ENCODE measurements around the gene CAPNS1. TPM values are rescaled to one million over a fixed set of nuclear protein-coding genes. Genes with fewer than 3 reads are reported as not detected.

The CAPNS1 gene
- total RNA-seq, 3 donors from 2014 or later (not counting 1 experiment from before 2014, with no cell fraction given): 569 to 637 (median 578) TPM

DNA sequence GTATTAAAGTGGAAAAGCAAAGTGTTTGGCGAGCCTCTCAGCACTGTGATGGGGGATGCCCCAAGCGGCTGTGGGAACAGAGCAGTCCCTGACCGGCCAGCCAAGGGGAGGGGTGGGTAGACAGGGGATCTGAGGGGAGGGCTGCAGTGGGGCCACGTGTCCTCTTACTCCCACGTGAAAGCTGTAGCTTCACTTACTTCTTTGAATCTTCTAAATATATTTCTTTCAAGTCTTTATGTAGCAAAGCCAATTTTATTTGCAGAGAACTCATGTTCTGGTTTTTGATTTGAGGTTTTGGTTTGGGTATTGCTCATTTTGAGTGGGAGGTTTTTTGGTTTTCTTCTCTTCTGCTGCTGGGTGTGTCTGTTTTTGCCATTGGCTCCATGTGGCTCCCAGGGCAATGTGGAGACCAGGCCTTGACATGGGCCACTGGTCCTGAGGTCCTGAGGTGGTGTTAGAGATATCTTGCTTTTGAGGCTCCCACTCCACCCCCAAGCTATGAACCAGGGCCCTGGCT lies 46.7 kb upstream of the CAPNS1 start:
- no peaks in the 10 kb centered on the region for H3K36me3 Mint-ChIP-seq
- Histone ChIP-seq H3K4me1 (ENCODE audit: control insufficient read depth, insufficient read depth, low read length) (no peaks in the 10 kb centered on the region), H3K27ac (ENCODE audit: low read length) (no peak overlapping the region), H3K27me3 (ENCODE audit: control insufficient read depth, insufficient read depth, low read length) (no peaks in the 10 kb centered on the region), H3K36me3 (ENCODE audit: control insufficient read depth, insufficient read depth, low read length) (no peaks in the 10 kb centered on the region), H3K4me3 (ENCODE audit: low read length) (no peak overlapping the region), H3K9me3 (ENCODE audit: control insufficient read depth, insufficient read depth, low read length) (no peaks in the 10 kb centered on the region)
- no peak overlapping the region for H3K27ac Mint-ChIP-seq
- DNase-seq: no peak
- no peaks in the 10 kb centered on the region for H3K9me3 Mint-ChIP-seq
- ATAC-seq: no peak
- no peaks in the 10 kb centered on the region for H3K27me3 Mint-ChIP-seq (ENCODE audit: low read depth in 2 of 2)
- no peak overlapping the region for H3K4me3 Mint-ChIP-seq
- TF ChIP-seq, protein P1, sequence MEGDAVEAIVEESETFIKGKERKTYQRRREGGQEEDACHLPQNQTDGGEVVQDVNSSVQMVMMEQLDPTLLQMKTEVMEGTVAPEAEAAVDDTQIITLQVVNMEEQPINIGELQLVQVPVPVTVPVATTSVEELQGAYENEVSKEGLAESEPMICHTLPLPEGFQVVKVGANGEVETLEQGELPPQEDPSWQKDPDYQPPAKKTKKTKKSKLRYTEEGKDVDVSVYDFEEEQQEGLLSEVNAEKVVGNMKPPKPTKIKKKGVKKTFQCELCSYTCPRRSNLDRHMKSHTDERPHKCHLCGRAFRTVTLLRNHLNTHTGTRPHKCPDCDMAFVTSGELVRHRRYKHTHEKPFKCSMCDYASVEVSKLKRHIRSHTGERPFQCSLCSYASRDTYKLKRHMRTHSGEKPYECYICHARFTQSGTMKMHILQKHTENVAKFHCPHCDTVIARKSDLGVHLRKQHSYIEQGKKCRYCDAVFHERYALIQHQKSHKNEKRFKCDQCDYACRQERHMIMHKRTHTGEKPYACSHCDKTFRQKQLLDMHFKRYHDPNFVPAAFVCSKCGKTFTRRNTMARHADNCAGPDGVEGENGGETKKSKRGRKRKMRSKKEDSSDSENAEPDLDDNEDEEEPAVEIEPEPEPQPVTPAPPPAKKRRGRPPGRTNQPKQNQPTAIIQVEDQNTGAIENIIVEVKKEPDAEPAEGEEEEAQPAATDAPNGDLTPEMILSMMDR (IDR thresholded peaks at IDR 0.05): no peak
- intact Hi-C loops (cut with micrococcal nuclease): no loop called here
- 79% methylated on average over 4 of the region's 5 CpGs for WGBS (ENCODE audit: insufficient coverage)
- H3K4me1 Mint-ChIP-seq: no peaks in the 10 kb centered on the region

DNA sequence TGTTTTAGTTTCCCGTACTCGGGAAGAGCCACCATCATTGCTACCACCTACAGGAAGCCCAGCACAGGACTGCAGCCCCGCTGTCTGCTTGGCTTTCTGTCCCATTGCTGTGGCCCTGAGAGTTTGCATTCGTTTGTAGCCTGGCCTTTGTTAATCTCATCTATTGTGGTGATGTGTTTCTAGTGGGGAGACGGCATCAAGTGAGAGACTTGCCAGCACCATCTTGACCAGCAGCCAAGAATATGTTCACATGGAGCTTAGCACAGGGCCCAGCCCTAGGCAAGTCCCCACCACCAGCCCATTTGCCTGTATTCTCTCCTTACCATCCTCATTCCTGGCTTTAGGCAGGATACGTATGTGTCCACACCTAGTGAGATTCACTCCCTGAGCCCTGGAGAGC lies 46.2 kb upstream of the CAPNS1 start:
- DNase-seq (no peak), ATAC-seq (no peak)
- 98% methylated on average over 5 of the region's 6 CpGs for WGBS (ENCODE audit: insufficient coverage)
- H3K27me3 ChIP-seq (ENCODE audit: control insufficient read depth, insufficient read depth, low read length): no peaks in the 10 kb centered on the region
- TF ChIP-seq, protein P1 (IDR thresholded peaks at IDR 0.05): no peak
- H3K27ac Mint-ChIP-seq: no peak overlapping the region
- H3K36me3 Mint-ChIP-seq: no peaks in the 10 kb centered on the region
- H3K27me3 Mint-ChIP-seq (ENCODE audit: low read depth in 2 of 2): no peaks in the 10 kb centered on the region
- H3K36me3 ChIP-seq (ENCODE audit: control insufficient read depth, insufficient read depth, low read length): no peaks in the 10 kb centered on the region
- intact Hi-C loops (cut with micrococcal nuclease): no loop called here
- H3K4me3 Mint-ChIP-seq: no peak overlapping the region
- no peaks in the 10 kb centered on the region for H3K4me1 ChIP-seq (ENCODE audit: control insufficient read depth, insufficient read depth, low read length)
- H3K9me3 ChIP-seq (ENCODE audit: control insufficient read depth, insufficient read depth, low read length): no peaks in the 10 kb centered on the region
- H3K4me3 ChIP-seq (ENCODE audit: low read length): no peak overlapping the region
- H3K4me1 Mint-ChIP-seq: no peaks in the 10 kb centered on the region
- H3K9me3 Mint-ChIP-seq: no peaks in the 10 kb centered on the region
- H3K27ac ChIP-seq (ENCODE audit: low read length): no peak overlapping the region

DNA sequence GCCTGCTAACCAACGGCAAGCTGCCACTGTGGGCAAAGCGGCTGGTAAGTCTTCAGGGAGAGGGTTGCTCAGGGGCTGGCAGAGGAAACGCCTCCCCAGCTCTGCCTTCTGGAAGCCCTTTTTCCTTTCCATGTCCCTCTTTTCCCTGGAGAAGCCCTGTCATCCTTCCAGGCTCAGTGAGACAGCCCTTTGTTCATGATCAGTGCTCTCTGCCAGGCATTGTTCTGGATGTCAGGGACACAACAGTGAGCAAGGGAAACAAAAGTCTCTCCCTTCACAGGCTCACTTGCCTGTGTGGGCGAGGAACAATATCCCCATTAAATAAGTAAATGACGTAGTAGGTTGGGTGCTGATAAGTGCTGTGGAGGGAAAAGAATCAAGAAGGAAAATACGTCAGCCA lies 42.8 kb upstream of the CAPNS1 start:
- Histone ChIP-seq H3K36me3 (ENCODE audit: control insufficient read depth, insufficient read depth, low read length) (no peaks in the 10 kb centered on the region), H3K9me3 (ENCODE audit: control insufficient read depth, insufficient read depth, low read length) (no peaks in the 10 kb centered on the region), H3K27ac (ENCODE audit: low read length) (no peak overlapping the region), H3K4me1 (ENCODE audit: control insufficient read depth, insufficient read depth, low read length) (no peaks in the 10 kb centered on the region), H3K4me3 (ENCODE audit: low read length) (no peak overlapping the region), H3K27me3 (ENCODE audit: control insufficient read depth, insufficient read depth, low read length) (no peaks in the 10 kb centered on the region)
- no peaks in the 10 kb centered on the region for H3K4me1 Mint-ChIP-seq
- H3K27ac Mint-ChIP-seq: no peak overlapping the region
- H3K36me3 Mint-ChIP-seq: no peaks in the 10 kb centered on the region
- no peaks in the 10 kb centered on the region for H3K27me3 Mint-ChIP-seq (ENCODE audit: low read depth in 2 of 2)
- ATAC-seq: no peak
- intact Hi-C loops (cut with micrococcal nuclease): no loop called here
- no peak overlapping the region for H3K4me3 Mint-ChIP-seq
- WGBS (ENCODE audit: insufficient coverage): 98% methylated on average over 6 of the region's 6 CpGs
- DNase-seq: no peak
- no peaks in the 10 kb centered on the region for H3K9me3 Mint-ChIP-seq
- TF ChIP-seq, protein P1 (IDR thresholded peaks at IDR 0.05): no peak

DNA sequence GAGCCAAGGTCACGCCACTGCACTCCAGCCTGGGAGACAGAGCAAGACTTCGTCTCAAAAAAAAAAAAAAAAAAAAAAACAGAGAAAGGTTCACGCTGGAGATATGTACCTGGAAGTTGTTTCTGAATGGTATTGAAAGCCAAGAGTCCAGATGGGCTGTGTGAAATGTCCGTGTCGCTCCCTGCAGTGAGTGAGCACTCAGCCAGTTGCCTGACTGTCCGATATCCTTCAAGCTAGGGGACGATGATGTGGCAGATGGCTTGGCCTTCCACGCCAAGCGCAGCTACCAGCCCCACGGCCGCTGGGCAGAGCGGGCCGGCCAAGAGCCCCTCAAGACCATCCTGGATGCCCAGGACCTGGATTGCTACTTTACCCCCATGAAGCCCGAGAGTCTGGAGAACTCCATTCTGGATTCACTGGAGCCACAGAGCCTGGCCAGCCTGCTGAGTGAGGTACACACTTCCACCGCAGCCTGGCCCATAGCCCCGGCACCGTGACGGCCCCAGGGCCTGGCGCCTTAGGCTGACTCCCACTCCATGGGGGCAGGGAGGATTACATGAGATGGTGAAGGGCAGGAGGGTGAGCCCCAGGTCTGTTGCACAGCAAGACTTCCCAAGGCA lies 40.6 kb upstream of the CAPNS1 start:
- no peak overlapping the region for H3K27ac ChIP-seq (ENCODE audit: low read length)
- H3K27me3 ChIP-seq (ENCODE audit: control insufficient read depth, insufficient read depth, low read length): no peaks in the 10 kb centered on the region
- Mint-ChIP-seq H3K27ac (no peak overlapping the region), H3K4me1 (no peaks in the 10 kb centered on the region), H3K4me3 (no peak overlapping the region), H3K9me3 (no peaks in the 10 kb centered on the region), H3K27me3 (ENCODE audit: low read depth in 2 of 2) (no peaks in the 10 kb centered on the region), H3K36me3 (no peaks in the 10 kb centered on the region)
- intact Hi-C loops (cut with micrococcal nuclease): no loop called here
- H3K4me1 ChIP-seq (ENCODE audit: control insufficient read depth, insufficient read depth, low read length): no peaks in the 10 kb centered on the region
- no peaks in the 10 kb centered on the region for H3K9me3 ChIP-seq (ENCODE audit: control insufficient read depth, insufficient read depth, low read length)
- no peak overlapping the region for H3K4me3 ChIP-seq (ENCODE audit: low read length)
- 97% methylated on average over 19 of the region's 19 CpGs for WGBS (ENCODE audit: insufficient coverage)
- no peaks in the 10 kb centered on the region for H3K36me3 ChIP-seq (ENCODE audit: control insufficient read depth, insufficient read depth, low read length)
- DNase-seq (no peak), ATAC-seq (no peak)
- TF ChIP-seq, protein P1 (IDR thresholded peaks at IDR 0.05): no peak
